CD4-positive, alpha-beta memory T cell (primary cell): ENCODE data around the gene MYCN. TPM values are rescaled to one million over a fixed set of nuclear protein-coding genes. Genes with fewer than 3 reads are reported as not detected.
A peak's percentile ranks its signal among the peaks of the same experiment; 100 is the strongest.

Experiments used
- CTCF ChIA-PET: fragments of 350-600 bp; sonication (Branson Sonifier 250); formaldehyde crosslinking; loops from one replicate; lab custom pipeline; 2021; ENCODE audit warnings: inconsistent platforms; ENCODE audit not compliant: partially characterized antibody; lab: Charles Lee
- POLR2A ChIA-PET: fragments of 350-600 bp; sonication (Branson Sonifier 250); formaldehyde crosslinking; loops from one replicate; lab custom pipeline; 2021; ENCODE audit not compliant: partially characterized antibody; lab: Charles Lee
- DNase-seq, 5 donors: peaks; one replicate each; pipeline versions ENCODE4 v3.0.0 to v3.0.0-alpha.2; 2020 to 2022; ENCODE audit warnings: mixed read lengths in 1 of 5
- H3K27ac ChIP-seq: one replicate; pipeline ENCODE4 v1.7.0; 2013; ENCODE audit warnings: low read depth, low read length
- H3K27me3 ChIP-seq: 2 replicates; pipeline ENCODE4 v1.7.0; 2013; ENCODE audit warnings: mild to moderate bottlenecking, low read length, moderate library complexity; ENCODE audit not compliant: insufficient read depth
- H3K36me3 ChIP-seq: 2 replicates; pipeline ENCODE4 v1.7.0; 2013; ENCODE audit warnings: mild to moderate bottlenecking, low read length, moderate library complexity; ENCODE audit not compliant: insufficient read depth
- H3K4me1 ChIP-seq: 2 replicates; pipeline ENCODE4 v1.7.0; 2013; ENCODE audit warnings: mild to moderate bottlenecking, low read length, moderate library complexity; ENCODE audit not compliant: insufficient read depth
- H3K4me3 ChIP-seq, 2 donors: one replicate each; pipeline ENCODE4 v1.7.0; 2013; ENCODE audit warnings: low read length in 2 of 2, mild to moderate bottlenecking in 1 of 2
- H3K9me3 ChIP-seq, 2 donors: one replicate each; pipeline ENCODE4 v1.7.0; 2013; ENCODE audit warnings: low read length in 2 of 2, control low read depth in 1 of 2; ENCODE audit not compliant: control insufficient read depth in 1 of 2
- H3K27ac Mint-ChIP-seq, 7 donors: one replicate each; pipeline ENCODE4 v1.8.0; 2020 to 2021; ENCODE audit warnings: mixed read lengths in 7 of 7, mild to moderate bottlenecking in 6 of 7, inconsistent platforms in 3 of 7, moderate library complexity in 3 of 7
- H3K27me3 Mint-ChIP-seq, 2 donors: one replicate each; pipeline ENCODE4 v1.8.0; 2020 to 2021; ENCODE audit warnings: mixed read lengths in 2 of 2
- H3K36me3 Mint-ChIP-seq, 2 donors: one replicate each; pipeline ENCODE4 v1.8.0; 2020 to 2021; ENCODE audit warnings: mixed read lengths in 2 of 2, inconsistent platforms in 1 of 2, mild to moderate bottlenecking in 1 of 2
- H3K4me1 Mint-ChIP-seq, 4 donors: one replicate each; pipeline ENCODE4 v1.8.0; 2020 to 2021; ENCODE audit warnings: mixed read lengths in 4 of 4, mild to moderate bottlenecking in 1 of 4
- H3K4me3 Mint-ChIP-seq, 8 donors: one replicate each; pipeline ENCODE4 v1.8.0; 2020 to 2021; ENCODE audit warnings: mixed read lengths in 8 of 8, mild to moderate bottlenecking in 7 of 8, moderate library complexity in 6 of 8, inconsistent platforms in 3 of 8
- H3K9me3 Mint-ChIP-seq, 8 donors: one replicate each; pipeline ENCODE4 v1.8.0; 2020 to 2021; ENCODE audit warnings: mixed read lengths in 8 of 8, mild to moderate bottlenecking in 5 of 8, inconsistent platforms in 3 of 8, moderate library complexity in 1 of 8
- intact Hi-C: fragments of 100-400 bp; cut with micrococcal nuclease; formaldehyde crosslinking; loops from one replicate; pipeline ENCODE4 v1.15.1; 2023
- polyA plus RNA-seq, 2 donors: library from polyadenylated mRNA; unstranded; fragments of 300-500 nt; fragmentation: Illumina TruSeq; gene quantifications; one replicate each; pipeline ENCODE4 v1.2.3, GENCODE V29; 2021
- total RNA-seq, 2 experiments: library from RNA; stranded (reverse); gene quantifications; one replicate each; pipeline ENCODE4 v1.2.3, GENCODE V29; 2021

MYCN gene
- total and polyA plus RNA-seq, 4 experiments from 2014 or later: 0.15 TPM; not detected in 3

DNA sequence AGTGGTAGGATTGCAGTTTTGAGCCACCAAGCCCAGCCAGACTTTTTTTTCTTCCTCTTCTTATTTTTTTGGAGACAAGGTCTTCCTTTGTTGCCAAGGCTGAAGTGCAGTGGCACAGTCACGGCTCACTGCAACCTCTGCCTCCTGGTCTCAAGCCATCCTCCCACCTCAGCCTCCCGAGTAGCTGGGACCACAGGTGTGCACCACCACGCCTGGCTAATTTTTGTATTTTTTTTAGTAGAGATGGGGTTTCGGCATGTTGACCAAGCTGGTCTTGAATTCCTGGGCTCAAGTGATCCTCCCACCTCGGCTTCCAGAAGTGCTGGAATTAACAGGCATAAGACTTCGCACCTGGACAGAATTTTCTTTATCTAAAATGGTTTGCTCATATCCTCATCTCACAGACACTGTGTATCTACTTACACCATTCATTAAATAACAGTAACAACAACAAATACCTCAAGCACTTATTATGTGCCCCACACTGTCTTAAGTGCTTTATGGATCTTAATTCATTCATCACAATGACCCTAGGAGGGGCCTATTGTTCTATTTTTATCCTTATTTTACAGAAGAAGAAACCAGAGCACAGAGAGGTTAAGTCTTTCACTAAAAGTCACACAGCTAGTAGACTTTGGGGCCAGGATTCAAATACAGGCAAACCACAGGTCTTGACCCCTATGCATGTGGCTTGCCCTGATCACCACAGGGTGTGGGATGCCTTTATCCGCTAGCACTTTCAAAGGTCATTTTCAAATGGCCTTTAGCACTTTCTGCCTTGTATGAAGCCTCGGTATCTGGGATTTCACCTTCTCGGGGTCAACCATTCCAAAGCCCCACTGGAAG lies 39.6 kb downstream of the MYCN start:
- CTCF ChIA-PET: no interaction called here
- Mint-ChIP-seq H3K4me1 (peaks cover 0 to 3% (median 0%) of the 10 kb centered on the region in 4 donors), H3K9me3 (peaks cover 0 to 2% (median 0%) of the 10 kb centered on the region in 8 donors), H3K4me3 (no peak overlapping the region), H3K27me3 (no peaks in the 10 kb centered on the region), H3K27ac (no peak overlapping the region), H3K36me3 (no peaks in the 10 kb centered on the region)
- no peaks in the 10 kb centered on the region for H3K4me1 ChIP-seq
- H3K27me3 ChIP-seq: no peaks in the 10 kb centered on the region
- no peak overlapping the region for H3K4me3 ChIP-seq
- no peak for DNase-seq
- intact Hi-C loops: no loop called here
- POLR2A ChIA-PET: no interaction called here
- H3K9me3 ChIP-seq: no peaks in the 10 kb centered on the region
- no peak overlapping the region for H3K27ac ChIP-seq
- no peaks in the 10 kb centered on the region for H3K36me3 ChIP-seq

GRCh38 chr2:15980605-15981098 lies 40.3 kb downstream of the MYCN start:
- H3K27me3 Mint-ChIP-seq: no peaks in the 10 kb centered on the region
- no peaks in the 10 kb centered on the region for H3K36me3 ChIP-seq
- H3K27me3 ChIP-seq: no peaks in the 10 kb centered on the region
- peaks cover 0 to 2% (median 0%) of the 10 kb centered on the region in 8 donors for H3K9me3 Mint-ChIP-seq
- no peaks in the 10 kb centered on the region for H3K4me1 ChIP-seq
- H3K36me3 Mint-ChIP-seq: no peaks in the 10 kb centered on the region
- H3K27ac ChIP-seq: no peak overlapping the region
- intact Hi-C loops: no loop called here
- peaks cover 0 to 3% (median 0%) of the 10 kb centered on the region in 4 donors for H3K4me1 Mint-ChIP-seq
- no peak overlapping the region for H3K27ac Mint-ChIP-seq
- DNase-seq: no peak
- no peak overlapping the region for H3K4me3 ChIP-seq
- no peaks in the 10 kb centered on the region for H3K9me3 ChIP-seq
- H3K4me3 Mint-ChIP-seq: no peak overlapping the region
- POLR2A ChIA-PET: no interaction called here
- CTCF ChIA-PET: no interaction called here

DNA sequence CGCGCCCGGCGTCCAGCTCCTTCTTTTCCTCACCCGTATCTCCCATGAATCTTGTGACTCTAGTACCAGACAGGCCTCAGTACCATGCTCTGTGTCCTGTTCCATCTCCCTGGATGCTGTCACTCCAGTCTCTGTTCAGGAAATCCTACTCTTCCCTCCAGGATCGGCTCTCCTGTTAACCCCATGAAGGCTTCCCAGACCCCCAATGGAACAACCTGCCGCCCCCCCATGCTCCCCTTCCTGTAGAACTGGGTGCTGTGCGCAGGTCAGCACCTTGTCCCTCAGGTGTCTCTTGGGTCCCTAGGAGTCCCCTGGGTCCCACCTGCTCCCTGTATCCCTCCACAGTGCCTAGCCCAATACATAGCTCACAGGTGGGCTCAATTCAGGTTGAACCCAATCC lies 41.3 kb downstream of the MYCN start:
- H3K36me3 Mint-ChIP-seq: no peaks in the 10 kb centered on the region
- intact Hi-C loops: no loop called here
- no peak overlapping the region for H3K27ac Mint-ChIP-seq
- H3K36me3 ChIP-seq: no peaks in the 10 kb centered on the region
- no peaks in the 10 kb centered on the region for H3K27me3 ChIP-seq
- H3K4me1 Mint-ChIP-seq: no peaks in the 10 kb centered on the region
- POLR2A ChIA-PET: no interaction called here
- H3K4me1 ChIP-seq: no peaks in the 10 kb centered on the region
- H3K27me3 Mint-ChIP-seq: no peaks in the 10 kb centered on the region
- CTCF ChIA-PET: no interaction called here
- H3K27ac ChIP-seq: no peak overlapping the region
- no peak overlapping the region for H3K4me3 ChIP-seq
- no peak overlapping the region for H3K4me3 Mint-ChIP-seq
- DNase-seq: no peak
- peaks cover 0 to 2% (median 0%) of the 10 kb centered on the region in 8 donors for H3K9me3 Mint-ChIP-seq
- no peaks in the 10 kb centered on the region for H3K9me3 ChIP-seq

GRCh38 chr2:15982285-15983044 lies 42.1 kb downstream of the MYCN start:
- H3K9me3 ChIP-seq: no peaks in the 10 kb centered on the region
- Mint-ChIP-seq H3K27ac (peak overlapping the region in 2 of 7 donors; percentile 33 to 65), H3K4me3 (no peak overlapping the region), H3K27me3 (no peaks in the 10 kb centered on the region), H3K36me3 (no peaks in the 10 kb centered on the region), H3K4me1 (no peaks in the 10 kb centered on the region), H3K9me3 (peaks cover 0 to 2% (median 0%) of the 10 kb centered on the region in 8 donors)
- POLR2A ChIA-PET: no interaction called here
- no peaks in the 10 kb centered on the region for H3K27me3 ChIP-seq
- intact Hi-C loops: no loop called here
- no peak for DNase-seq
- CTCF ChIA-PET: no interaction called here
- no peaks in the 10 kb centered on the region for H3K36me3 ChIP-seq
- H3K4me1 ChIP-seq: no peaks in the 10 kb centered on the region
- H3K4me3 ChIP-seq: no peak overlapping the region
- no peak overlapping the region for H3K27ac ChIP-seq

GRCh38 chr2:15983496-15983895 lies 43.1 kb downstream of the MYCN start:
- no peak overlapping the region for H3K4me3 ChIP-seq
- no peaks in the 10 kb centered on the region for H3K27me3 ChIP-seq
- ChIA-PET CTCF (no interaction called here), POLR2A (no interaction called here)
- no peak overlapping the region for H3K27ac Mint-ChIP-seq
- H3K27ac ChIP-seq: no peak overlapping the region
- H3K36me3 Mint-ChIP-seq: no peaks in the 10 kb centered on the region
- H3K4me1 ChIP-seq: no peaks in the 10 kb centered on the region
- peaks cover 0 to 2% (median 0%) of the 10 kb centered on the region in 8 donors for H3K9me3 Mint-ChIP-seq
- no peak overlapping the region for H3K4me3 Mint-ChIP-seq
- no peaks in the 10 kb centered on the region for H3K4me1 Mint-ChIP-seq
- no peak for DNase-seq
- no peaks in the 10 kb centered on the region for H3K9me3 ChIP-seq
- no peaks in the 10 kb centered on the region for H3K36me3 ChIP-seq
- intact Hi-C loops: no loop called here
- no peaks in the 10 kb centered on the region for H3K27me3 Mint-ChIP-seq

GRCh38 chr2:15984368-15985255 lies 44.3 kb downstream of the MYCN start:
- H3K4me1 ChIP-seq: no peaks in the 10 kb centered on the region
- H3K27me3 ChIP-seq: no peaks in the 10 kb centered on the region
- H3K4me3 ChIP-seq: no peak overlapping the region
- CTCF ChIA-PET: no interaction called here
- no peaks in the 10 kb centered on the region for H3K36me3 ChIP-seq
- no peak overlapping the region for H3K27ac Mint-ChIP-seq
- H3K27ac ChIP-seq: no peak overlapping the region
- no peak for DNase-seq
- no peaks in the 10 kb centered on the region for H3K36me3 Mint-ChIP-seq
- peaks cover 0 to 2% (median 0%) of the 10 kb centered on the region in 8 donors for H3K9me3 Mint-ChIP-seq
- intact Hi-C loops: no loop called here
- no peaks in the 10 kb centered on the region for H3K27me3 Mint-ChIP-seq
- H3K4me1 Mint-ChIP-seq: no peaks in the 10 kb centered on the region
- H3K9me3 ChIP-seq: no peaks in the 10 kb centered on the region
- H3K4me3 Mint-ChIP-seq: no peak overlapping the region
- POLR2A ChIA-PET: no interaction called here
